Thymus (tissue), 11 donors: Measurements from ENCODE around the gene RPL19. TPM values are rescaled to one million over a fixed set of nuclear protein-coding genes. Genes with fewer than 3 reads are reported as not detected.

Experiments
- DNase-seq, 9 donors: peaks; one replicate each; pipeline ENCODE4 v3.0.0-alpha.2; 2013; ENCODE audit warnings: low spot score in 9 of 9, low read depth in 6 of 9, missing footprints in 1 of 9
- H3K27ac ChIP-seq, 2 donors: one replicate each; pipeline ENCODE4 v1.5.1; 2013; ENCODE audit warnings: control low read depth in 1 of 2, low read depth in 1 of 2, low read length in 1 of 2, mild to moderate bottlenecking in 1 of 2, moderate library complexity in 1 of 2
- H3K27me3 ChIP-seq, 2 donors: one replicate each; pipeline ENCODE4 v1.5.1; 2013; ENCODE audit warnings: low read length in 1 of 2; ENCODE audit not compliant: control insufficient read depth in 2 of 2, insufficient read depth in 1 of 2
- H3K36me3 ChIP-seq, 2 donors: one replicate each; pipeline ENCODE4 v1.5.1; 2013; ENCODE audit warnings: low read length in 1 of 2, mild to moderate bottlenecking in 1 of 2, moderate library complexity in 1 of 2; ENCODE audit not compliant: control insufficient read depth in 2 of 2, insufficient read depth in 2 of 2
- H3K4me1 ChIP-seq, 2 donors: one replicate each; pipeline ENCODE4 v1.5.1; 2013; ENCODE audit warnings: low read length in 2 of 2; ENCODE audit not compliant: control insufficient read depth in 2 of 2, insufficient read depth in 2 of 2
- H3K4me3 ChIP-seq, 2 donors: one replicate each; pipeline ENCODE4 v1.5.1; 2013; ENCODE audit warnings: low read length in 2 of 2, control low read depth in 1 of 2, mild to moderate bottlenecking in 1 of 2
- H3K9me3 ChIP-seq, 2 donors: one replicate each; pipeline ENCODE4 v1.5.1; 2013; ENCODE audit warnings: low read length in 1 of 2, mild to moderate bottlenecking in 1 of 2; ENCODE audit not compliant: control insufficient read depth in 2 of 2, insufficient read depth in 1 of 2
- WGBS: extraction: QIAGEN DNeasy Blood & Tissue Kit; methylation state at CpG from one replicate; pipeline ENCODE4 v1.1.7; 2013; 5-methylcytosine and 5-hydroxymethylcytosine counted together
- polyA plus RNA-seq: library from polyadenylated mRNA; stranded (reverse); fragments of 200-250 nt; gene quantifications from one replicate; pipeline ENCODE4 v1.2.3, GENCODE V29; 2013
- total RNA-seq: library from RNA; stranded (reverse); fragments of 120-200 nt; gene quantifications from one replicate; pipeline ENCODE4 v1.2.4, GENCODE V29; 2013
- donor health status: healthy.

RPL19 gene
- total and polyA plus RNA-seq, 2 donors: 3,707 to 3,788 TPM

DNA sequence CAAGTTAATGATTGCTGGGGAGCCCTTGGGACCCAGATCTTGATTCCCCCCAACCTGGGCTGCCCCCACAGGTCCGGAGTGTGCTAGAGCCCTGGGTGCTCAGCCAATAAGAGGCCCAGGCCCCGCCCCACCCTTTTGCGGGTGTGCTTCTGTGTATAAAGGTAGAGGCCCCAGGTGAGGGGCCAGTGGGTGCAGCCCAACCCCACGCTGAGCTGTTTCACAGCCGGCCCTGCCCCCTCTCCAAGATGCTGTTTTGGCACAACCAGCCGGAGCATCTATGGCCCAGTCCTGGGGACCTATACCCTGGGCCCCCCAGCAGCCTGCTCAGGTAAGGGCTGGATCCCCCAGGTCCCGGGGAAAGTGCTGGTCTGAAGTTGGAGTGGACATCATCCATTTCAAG, 37.5 kb downstream of the RPL19 start:
- H3K27me3 ChIP-seq: peaks cover 0 to 11% of the 10 kb centered on the region in 2 donors

DNA sequence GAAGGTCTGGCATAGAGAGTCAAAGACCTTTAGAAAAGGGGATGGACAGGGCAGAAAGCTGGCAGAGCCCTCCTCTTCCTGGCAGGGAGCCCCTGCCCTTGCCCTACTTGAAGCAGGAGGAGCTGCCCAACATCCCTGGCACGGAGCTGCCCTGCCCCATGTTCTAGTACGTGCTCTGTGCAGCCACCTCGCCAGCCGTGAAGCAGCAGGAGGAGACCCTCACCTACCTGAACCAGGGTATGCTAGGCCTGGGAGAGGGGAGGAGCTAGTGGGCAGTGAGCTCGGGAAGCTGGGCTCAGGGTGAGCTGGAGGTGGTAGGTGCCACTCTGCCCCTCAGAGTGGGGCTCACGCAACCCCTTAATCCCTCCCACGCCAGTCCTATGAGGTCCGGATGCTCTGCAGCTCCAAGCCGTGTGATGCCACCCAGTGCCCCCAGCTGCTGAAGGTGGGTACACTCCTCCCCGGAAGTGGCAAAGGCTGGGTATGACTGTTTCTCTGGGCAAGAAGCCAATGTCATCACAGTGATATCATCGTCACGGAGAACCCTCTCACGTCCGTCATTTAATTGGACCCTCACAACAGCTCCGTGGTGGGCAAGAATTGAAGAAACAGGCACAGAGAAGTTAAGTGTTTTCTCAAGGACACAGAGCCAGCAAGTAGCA, 38.4 kb downstream of the RPL19 start:
- WGBS: 30% methylated on average over 15 of the region's 15 CpGs
- no peak for DNase-seq
- peaks cover 0 to 9% of the 10 kb centered on the region in 2 donors for H3K27me3 ChIP-seq

More for the DNA sequence above, 37.5 kb downstream of the RPL19 start:
- no peak overlapping the region for H3K27ac ChIP-seq
- no peaks in the 10 kb centered on the region for H3K36me3 ChIP-seq
- H3K4me1 ChIP-seq: peaks cover 12% of the 10 kb centered on the region in 2 donors
- DNase-seq: no peak
- H3K9me3 ChIP-seq: no peaks in the 10 kb centered on the region
- 95% methylated on average over 7 of the region's 7 CpGs for WGBS
- no peak overlapping the region for H3K4me3 ChIP-seq

DNA sequence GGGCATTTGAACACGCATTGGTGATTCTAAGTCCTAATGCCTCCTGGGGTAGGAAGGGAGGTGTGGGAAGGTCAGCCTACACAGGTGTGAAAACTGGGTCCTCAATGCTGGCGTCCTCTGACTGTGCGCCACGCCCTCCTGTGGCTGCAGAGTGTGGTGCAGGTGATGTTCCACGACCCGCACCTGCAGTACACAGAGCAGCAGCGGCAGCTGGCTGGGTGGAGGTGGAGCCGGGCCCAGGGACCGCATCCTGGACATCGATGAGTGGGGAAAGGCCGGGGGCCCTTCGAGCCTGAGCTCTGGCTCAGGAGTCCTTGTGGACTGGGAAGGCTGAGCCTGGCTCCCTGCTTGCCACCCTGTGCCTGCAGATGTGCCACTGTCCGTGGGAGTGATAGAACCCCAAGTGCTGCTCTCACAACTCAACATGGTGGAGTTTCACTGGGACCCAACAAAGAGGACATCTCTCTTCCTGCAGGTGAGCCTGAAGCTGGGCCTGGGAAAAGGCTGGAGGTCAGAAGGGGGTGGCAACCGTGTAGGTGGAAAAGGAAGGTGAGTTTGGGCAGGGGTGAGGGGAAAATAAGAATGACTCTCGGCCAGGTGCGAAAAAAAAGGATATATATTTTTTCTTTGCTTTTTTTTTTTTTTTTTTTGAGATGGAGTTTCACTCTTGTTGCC, 39.7 kb downstream of the RPL19 start:
- Histone ChIP-seq H3K9me3 (no peaks in the 10 kb centered on the region), H3K4me3 (no peak overlapping the region), H3K27me3 (peaks cover 0 to 15% of the 10 kb centered on the region in 2 donors), H3K36me3 (no peaks in the 10 kb centered on the region), H3K4me1 (peaks cover 12 to 23% of the 10 kb centered on the region in 2 donors), H3K27ac (no peak overlapping the region)
- peak in 8 of 9 donors; percentile 36 to 81 (median 64) for DNase-seq
- 30% methylated on average over 16 of the region's 16 CpGs for WGBS

More for the DNA sequence above, 38.4 kb downstream of the RPL19 start:
- no peaks in the 10 kb centered on the region for H3K9me3 ChIP-seq
- H3K36me3 ChIP-seq: no peaks in the 10 kb centered on the region
- H3K4me3 ChIP-seq: no peak overlapping the region
- H3K27ac ChIP-seq: peak overlapping the region in 1 of 2 donors; percentile 82
- H3K4me1 ChIP-seq: peaks cover 12% of the 10 kb centered on the region in 2 donors

DNA sequence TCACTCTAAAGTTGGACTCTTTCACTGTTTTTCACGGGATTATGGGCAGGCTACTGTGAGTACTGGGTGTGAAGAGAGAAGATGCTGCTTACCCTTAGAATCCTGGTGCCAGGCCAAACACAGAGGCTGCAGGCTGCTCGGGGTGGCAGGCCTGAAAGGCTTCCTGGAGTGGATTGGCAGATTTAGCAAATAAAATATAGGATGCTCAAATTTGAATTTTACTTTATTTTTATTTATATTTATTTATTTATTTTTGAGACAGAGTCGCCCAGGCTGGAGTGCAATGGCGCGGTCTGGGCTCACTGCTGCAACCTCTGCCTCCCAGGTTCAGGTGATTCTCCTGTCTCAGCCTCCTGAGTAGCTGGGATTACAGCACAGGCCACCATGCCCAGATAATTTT, 40.5 kb downstream of the RPL19 start:
- WGBS: 93% methylated on average over 5 of the region's 5 CpGs
- Histone ChIP-seq H3K27ac (no peak overlapping the region), H3K27me3 (peaks cover 0 to 15% of the 10 kb centered on the region in 2 donors), H3K4me3 (no peak overlapping the region), H3K4me1 (peaks cover 10 to 20% of the 10 kb centered on the region in 2 donors), H3K9me3 (no peaks in the 10 kb centered on the region), H3K36me3 (no peaks in the 10 kb centered on the region)
- DNase-seq: no peak

DNA sequence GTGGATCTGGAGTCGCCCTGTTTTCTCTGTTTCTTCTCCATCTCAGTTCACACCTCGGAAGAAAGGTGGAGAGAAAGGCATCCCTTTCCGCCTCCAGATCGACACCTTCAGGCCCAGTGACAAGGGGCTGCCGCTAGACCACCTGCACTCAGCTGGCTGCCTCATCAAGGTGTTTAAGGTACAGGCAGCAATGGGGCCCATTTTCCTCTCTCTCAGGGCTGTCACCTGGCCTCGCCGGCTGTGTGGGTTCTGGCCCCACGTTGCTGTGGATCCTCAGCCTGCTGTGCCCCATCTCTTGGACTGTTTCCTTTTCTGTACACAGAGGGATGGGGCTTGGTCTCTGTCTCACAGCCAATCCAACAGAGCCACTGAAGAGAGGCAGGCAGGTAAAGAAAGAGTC, 43.1 kb downstream of the RPL19 start:
- Histone ChIP-seq H3K4me3 (no peak overlapping the region), H3K4me1 (peaks cover 7 to 18% of the 10 kb centered on the region in 2 donors), H3K9me3 (no peaks in the 10 kb centered on the region), H3K27ac (no peak overlapping the region), H3K27me3 (peaks cover 0 to 13% of the 10 kb centered on the region in 2 donors), H3K36me3 (no peaks in the 10 kb centered on the region)
- no peak for DNase-seq
- 89% methylated on average over 8 of the region's 8 CpGs for WGBS

DNA sequence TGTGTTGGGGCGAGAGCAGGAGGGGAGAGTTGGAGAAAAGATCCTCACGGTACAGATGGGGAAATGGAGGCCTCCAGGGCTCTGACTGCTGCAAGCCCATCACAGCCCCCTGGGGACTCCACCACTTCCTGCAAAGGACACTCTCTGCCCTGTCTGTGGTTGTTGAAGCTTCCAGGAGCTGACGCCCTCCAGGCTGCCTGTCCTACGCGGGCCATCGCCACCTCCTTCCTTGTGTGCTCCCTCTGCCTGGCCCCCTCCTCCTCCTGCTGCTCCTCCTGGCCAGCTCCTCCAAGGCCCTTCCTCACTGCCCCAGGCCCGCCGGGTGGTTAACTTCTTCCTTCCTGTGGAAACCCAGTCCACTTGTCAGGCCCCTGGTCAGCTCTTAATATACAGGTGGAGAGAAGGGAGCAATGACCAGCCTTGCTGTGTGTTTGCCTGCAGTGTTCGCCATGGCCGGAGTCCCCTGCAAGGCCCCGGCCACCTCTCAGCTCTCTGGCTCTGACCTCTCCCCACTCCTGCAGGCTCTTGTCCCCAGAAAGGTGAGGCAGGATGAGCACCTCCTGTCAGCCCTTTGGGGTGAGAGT, 44.0 kb downstream of the RPL19 start:
- no peak overlapping the region for H3K4me3 ChIP-seq
- H3K36me3 ChIP-seq: peaks cover 0 to 3% of the 10 kb centered on the region in 2 donors
- H3K27me3 ChIP-seq: peaks cover 0 to 9% of the 10 kb centered on the region in 2 donors
- H3K9me3 ChIP-seq: no peaks in the 10 kb centered on the region
- DNase-seq: peak in 2 of 9 donors; percentile 16 to 25
- no peak overlapping the region for H3K27ac ChIP-seq
- H3K4me1 ChIP-seq: peaks cover 4 to 16% of the 10 kb centered on the region in 2 donors
- WGBS: 38% methylated on average over 11 of the region's 11 CpGs

DNA sequence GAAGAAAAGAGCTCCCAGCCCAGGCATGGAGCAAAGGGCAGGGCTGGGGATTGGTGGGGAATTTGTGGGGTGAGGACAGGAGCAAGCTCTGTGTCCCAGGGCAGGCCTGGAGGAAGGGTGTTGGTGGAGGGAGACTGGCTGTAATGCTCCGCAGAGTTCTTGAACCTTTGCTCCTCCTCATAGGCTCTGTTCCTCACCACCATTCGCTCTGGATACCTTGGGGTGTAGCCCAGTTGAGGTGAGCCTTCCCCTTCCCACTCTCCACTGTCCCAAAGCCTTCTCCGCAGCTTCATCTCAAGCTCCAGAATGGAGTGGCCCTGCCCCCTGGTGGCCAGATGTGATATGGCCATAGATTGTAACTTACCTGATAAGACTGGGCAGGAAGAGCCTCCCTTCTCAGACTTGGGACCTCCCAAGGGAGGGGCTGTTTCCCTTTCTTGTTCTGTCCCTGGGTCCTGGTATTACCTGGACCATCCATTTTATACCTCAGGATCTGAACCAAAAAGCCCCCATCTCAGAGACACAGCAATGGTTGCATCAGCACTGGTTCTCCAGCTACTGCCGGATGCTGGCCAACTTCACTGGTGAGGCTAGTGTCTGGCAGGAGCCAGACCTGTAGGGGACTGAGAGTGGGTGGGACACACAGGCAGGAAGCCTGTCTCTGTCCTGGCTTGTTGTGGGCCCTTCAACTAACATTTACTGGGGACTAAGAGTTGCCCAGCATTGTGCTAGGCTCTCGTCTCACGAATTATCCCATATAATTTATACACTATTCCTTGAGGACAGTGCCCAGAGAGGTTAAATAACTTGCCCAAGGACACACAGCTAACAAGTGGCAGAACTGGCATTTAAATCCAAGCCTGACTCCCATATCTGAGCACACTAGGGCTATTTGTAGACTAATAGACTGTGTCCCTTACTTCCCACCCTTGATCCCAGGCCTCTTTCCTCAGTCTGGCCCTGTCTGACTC, 44.8 kb downstream of the RPL19 start:
- Histone ChIP-seq H3K36me3 (peaks cover 0 to 3% of the 10 kb centered on the region in 2 donors), H3K27ac (no peak overlapping the region), H3K9me3 (no peaks in the 10 kb centered on the region), H3K27me3 (peaks cover 0 to 9% of the 10 kb centered on the region in 2 donors), H3K4me1 (peaks cover 1 to 13% of the 10 kb centered on the region in 2 donors), H3K4me3 (no peak overlapping the region)
- DNase-seq: peak; percentile 60 to 91 (median 80)
- 53% methylated on average over 6 of the region's 6 CpGs for WGBS

DNA sequence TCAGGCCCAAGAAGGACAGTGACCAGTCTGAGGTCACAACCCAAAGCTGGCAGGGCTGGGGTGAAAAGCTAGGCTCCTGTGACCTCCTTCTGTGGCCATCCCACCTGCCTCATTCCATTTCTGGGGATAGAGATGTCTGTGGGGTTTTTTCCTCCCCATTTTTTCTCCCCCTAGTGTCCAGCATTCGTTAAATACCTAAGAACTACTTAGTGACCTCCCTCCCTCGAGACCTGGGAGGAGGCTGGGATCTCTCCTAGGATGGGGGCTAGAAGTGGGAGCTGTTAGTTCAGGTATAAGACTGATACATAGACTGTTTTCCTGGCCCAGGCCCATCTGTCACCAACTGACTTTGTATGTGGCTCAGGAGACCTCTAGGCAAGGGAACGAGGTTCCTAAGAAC, 46.2 kb downstream of the RPL19 start:
- peaks cover 0 to 11% of the 10 kb centered on the region in 2 donors for H3K4me1 ChIP-seq
- DNase-seq: no peak
- H3K27me3 ChIP-seq: peaks cover 0 to 9% of the 10 kb centered on the region in 2 donors
- H3K4me3 ChIP-seq: no peak overlapping the region
- no peak overlapping the region for H3K27ac ChIP-seq
- H3K36me3 ChIP-seq: peaks cover under 1 to 3% of the 10 kb centered on the region in 2 donors
- no peaks in the 10 kb centered on the region for H3K9me3 ChIP-seq
- WGBS: 71% methylated on average over 3 of the region's 3 CpGs
